ENCODE results near the gene FAR2.

The FAR2 gene

DNA sequence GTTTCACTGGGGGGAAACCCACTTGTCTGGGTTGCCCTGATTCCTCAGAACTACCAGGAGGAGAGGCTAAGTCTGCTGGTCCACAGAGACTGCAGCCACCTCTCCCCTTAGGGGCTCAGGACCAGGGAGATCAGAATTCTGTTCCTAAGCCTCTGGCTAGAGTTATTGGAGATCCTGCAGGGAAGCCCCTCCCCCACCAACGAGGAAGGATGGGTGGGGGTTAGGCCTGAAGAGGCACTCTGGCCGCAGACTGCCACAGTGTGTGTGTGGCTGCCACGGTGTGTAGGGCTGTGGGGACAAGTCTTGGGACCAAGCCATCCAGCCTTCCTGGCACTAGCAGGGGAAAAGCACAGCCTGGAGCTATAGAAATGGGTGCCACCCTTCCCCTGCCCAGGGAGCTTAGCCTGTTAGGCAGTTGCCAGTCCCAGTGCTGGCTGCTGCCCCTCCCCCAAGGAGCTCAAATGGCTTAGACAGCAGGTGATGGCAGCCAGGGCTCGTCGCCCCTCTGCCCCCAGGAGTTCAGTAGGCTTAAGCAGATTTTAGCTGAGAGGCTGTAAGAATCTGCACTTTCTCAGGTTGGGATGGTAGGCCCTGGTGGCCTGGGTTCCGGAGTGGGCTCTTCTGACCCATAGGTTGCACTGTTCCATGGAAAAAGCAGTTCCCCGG, 124.2 kb downstream of the FAR2 start:
- TF ChIP-seq CTCF (conservative IDR thresholded peaks at IDR 0.05) (no peak), ZFX (IDR thresholded peaks at IDR 0.05) (no peak)
- no peak overlapping the region for H3K27ac ChIP-seq

DNA sequence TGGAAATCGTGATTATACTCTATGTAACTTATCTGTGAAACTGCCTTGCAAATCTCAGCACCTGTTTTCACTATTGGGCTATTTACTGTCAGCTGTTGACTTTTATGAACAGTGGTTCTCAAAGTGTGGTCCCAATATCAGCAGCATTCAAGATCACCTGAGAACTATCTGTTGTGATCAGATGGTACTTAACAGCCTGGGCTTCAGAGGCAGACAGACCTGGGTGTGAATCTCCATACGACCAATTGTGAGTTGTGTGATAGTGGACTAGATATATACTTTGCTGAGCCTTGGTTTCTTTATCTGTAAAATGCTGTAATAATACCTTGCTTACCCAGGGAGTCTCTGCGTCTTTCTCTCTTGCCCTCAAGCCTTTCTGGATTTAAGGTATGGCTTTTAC, 126.8 kb downstream of the FAR2 start:
- no peak for TF ChIP-seq CTCF (conservative IDR thresholded peaks at IDR 0.05)
- TF ChIP-seq ZFX (IDR thresholded peaks at IDR 0.05), result no peak
- H3K27ac ChIP-seq, result no peak overlapping the region

GRCh38 chr12:29277231-29277630, 128.2 kb downstream of the FAR2 start:
- TF ChIP-seq CTCF (conservative IDR thresholded peaks at IDR 0.05) (no peak), ZFX (IDR thresholded peaks at IDR 0.05) (no peak)
- H3K27ac ChIP-seq, result no peak overlapping the region

DNA sequence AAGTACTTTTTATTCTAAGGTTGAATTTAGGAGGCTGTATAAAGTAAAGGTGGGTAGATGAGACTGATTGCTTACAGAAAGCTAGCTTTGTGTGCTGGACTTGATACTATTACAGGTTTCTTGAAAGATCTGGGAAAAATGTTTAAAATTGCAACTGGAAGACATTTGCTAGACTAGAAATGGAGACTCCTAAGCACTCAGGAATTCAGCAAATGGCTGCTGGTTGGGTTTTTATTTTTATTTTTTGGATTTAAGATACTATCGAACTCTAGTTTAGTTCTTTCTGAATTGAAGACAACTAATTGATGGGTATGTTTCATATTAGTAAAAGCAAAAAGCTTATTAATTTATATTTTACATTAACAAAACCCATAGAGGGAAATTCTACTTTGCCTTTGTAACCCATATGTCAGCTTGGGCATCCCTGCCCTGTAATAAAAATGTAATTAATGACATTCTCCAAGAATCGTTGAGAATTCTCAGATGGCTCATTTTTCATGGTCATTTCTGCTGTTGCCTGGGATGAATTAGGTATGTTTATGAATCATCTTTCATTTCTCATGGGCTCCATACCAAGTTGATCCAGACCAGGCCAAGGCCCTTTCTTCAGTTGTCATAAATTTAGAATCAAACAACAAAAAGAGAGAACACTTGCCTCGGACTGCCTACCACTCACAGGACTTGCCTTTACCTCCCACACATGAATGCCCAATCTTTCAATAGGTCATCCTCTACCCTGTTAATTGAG, 129.8 kb downstream of the FAR2 start:
- no peak overlapping the region for H3K27ac ChIP-seq
- no peak for TF ChIP-seq ZFX (IDR thresholded peaks at IDR 0.05)
- TF ChIP-seq CTCF (conservative IDR thresholded peaks at IDR 0.05), result no peak

GRCh38 chr12:29281371-29282005, 132.4 kb downstream of the FAR2 start:
- H3K27ac ChIP-seq, result no peak overlapping the region
- TF ChIP-seq CTCF (conservative IDR thresholded peaks at IDR 0.05) (no peak), ZFX (IDR thresholded peaks at IDR 0.05) (no peak)

DNA sequence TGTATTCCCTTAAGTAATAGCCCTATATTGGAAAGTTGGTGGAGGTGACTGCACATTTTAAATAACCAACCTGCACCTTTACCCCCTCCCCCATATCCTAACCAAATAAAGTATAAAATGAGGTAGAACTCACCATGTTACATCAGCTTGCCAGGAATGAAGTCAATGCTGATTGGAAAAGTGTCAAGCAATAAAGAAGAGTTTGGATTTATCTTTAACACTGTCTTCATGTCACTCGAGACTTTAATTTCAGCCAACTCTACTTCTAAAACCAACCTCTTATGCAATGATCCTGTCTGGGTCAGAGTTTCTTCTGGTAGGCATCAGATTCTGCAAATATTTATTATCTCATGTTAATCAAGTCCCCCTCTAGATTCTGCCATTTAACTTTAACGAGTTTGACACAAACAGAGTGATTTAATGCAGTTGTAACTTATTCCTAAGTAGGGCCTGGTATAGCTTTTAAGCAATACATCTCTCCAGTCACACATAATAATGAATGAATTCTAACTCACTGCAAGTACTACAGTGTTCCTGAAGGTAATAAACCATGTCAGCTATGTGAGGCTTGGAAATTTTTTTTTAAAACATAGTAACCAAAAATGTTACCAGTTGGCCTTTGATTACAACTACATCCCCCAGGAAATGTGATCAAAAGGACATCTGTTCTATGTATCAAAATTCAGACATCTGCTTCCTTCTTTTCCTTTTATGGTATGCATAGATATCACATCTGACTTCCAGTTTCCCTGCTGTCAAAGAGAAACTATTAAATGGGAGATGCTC, 133.1 kb downstream of the FAR2 start:
- TF ChIP-seq CTCF (conservative IDR thresholded peaks at IDR 0.05), result no peak
- H3K27ac ChIP-seq, result no peak overlapping the region
